Measurements from ENCODE around the gene EVX1. TPM values are rescaled to one million over a fixed set of nuclear protein-coding genes. Genes with fewer than 3 reads are reported as not detected.

EVX1 gene
- total RNA-seq, 4 donors from 2014 or later = not detected

DNA sequence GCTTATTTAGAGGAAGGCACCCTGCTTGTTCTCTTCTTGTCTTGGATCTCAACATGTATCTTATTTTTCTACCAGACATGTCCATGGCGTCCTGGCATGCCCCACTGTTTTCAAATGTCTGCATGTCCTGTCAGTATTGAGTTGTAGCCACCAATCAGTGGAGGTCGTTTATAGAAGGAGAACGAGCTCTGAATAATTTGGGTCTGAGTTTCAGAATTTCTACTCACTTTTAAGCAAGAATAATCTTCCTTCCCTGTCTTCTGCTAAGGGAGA lies 39.8 kb upstream of the EVX1 start:
- TF ChIP-seq, protein P1, sequence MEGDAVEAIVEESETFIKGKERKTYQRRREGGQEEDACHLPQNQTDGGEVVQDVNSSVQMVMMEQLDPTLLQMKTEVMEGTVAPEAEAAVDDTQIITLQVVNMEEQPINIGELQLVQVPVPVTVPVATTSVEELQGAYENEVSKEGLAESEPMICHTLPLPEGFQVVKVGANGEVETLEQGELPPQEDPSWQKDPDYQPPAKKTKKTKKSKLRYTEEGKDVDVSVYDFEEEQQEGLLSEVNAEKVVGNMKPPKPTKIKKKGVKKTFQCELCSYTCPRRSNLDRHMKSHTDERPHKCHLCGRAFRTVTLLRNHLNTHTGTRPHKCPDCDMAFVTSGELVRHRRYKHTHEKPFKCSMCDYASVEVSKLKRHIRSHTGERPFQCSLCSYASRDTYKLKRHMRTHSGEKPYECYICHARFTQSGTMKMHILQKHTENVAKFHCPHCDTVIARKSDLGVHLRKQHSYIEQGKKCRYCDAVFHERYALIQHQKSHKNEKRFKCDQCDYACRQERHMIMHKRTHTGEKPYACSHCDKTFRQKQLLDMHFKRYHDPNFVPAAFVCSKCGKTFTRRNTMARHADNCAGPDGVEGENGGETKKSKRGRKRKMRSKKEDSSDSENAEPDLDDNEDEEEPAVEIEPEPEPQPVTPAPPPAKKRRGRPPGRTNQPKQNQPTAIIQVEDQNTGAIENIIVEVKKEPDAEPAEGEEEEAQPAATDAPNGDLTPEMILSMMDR (IDR thresholded peaks at IDR 0.05; ENCODE audit: low read depth) = no peak

DNA sequence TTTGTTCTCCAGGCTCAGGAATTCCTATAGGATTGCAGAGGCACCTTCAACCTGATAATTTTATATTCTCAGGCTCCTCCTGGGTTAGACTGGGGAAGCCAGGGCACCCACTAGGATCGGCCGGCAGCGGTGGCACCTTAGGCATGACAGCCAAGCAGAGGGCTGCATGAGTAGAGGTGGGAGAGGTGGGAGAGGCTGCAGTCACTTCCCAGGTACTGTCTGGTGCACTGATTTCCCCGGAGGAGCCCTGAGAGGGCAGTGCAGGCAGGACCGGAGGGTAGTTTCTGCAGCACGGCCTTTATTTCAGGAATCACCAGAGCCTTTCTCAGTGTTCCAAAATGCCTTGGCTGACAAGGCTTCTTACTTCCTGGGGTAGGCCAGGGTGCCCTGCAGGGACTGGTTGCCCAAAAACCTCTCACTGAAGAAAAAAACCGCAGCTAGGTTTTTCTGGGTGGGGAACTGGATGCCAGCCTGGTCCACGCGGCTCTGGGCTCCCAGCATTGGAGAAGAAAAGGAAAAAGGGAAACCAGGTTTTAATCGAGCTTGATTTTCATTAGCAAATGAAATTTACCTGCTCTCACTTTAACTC lies 39.1 kb upstream of the EVX1 start:
- TF ChIP-seq, protein P1 (IDR thresholded peaks at IDR 0.05; ENCODE audit: low read depth) = no peak

DNA sequence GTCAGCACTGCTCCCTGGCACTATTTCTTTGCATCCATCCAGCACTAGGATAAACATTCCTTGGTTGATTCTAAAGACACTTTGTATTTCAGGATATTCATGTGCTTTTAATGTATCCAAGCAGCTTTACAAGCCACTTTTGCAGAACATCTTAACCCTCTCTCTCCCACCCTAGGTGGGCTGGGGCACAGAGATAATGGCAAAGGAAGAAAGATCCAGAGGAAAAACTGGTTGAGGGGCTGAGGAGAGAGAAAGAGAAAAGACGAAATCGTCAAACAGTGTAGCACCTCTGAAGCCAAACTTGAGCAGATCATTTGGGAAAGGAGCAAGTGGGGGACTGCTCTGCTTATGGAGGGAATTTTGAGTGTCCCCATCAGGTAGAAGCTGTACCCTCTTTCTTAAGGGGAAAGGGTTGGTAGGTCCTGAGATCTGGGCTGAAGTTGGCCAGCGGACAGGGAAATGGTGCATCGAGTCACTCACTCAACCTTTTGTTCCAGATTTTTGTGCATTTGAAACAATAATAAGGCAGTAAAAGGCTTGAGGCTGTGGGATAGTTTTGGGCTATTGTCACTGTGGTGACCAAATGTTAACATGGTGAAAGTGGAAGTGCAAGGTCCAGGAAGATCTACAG lies 38.5 kb upstream of the EVX1 start:
- TF ChIP-seq, protein P1 (IDR thresholded peaks at IDR 0.05; ENCODE audit: low read depth) = no peak

DNA sequence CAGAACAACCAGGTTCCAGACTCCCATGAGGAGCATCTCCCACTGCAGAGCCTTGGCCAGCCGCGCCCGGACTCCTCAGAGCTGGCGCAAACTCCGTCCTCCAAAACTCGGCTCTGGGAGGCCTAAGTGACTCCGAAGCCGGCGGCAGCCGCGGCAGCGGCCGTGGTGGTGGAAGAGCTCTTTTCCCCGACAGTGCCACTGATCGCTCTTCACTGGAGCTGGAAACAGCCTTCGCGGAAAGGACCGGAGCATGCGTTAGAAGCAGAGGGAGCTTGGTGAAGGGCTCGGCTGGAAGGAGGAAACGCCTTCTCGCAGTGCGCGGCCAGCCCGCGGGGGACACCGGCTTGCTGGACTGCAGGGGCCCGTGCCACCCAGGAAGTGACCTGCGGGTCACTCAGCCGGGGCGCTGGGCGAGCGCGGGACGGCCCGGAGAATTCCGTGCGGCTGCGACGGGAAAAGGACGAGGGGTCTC lies 37.7 kb upstream of the EVX1 start:
- TF ChIP-seq, protein P1 (IDR thresholded peaks at IDR 0.05; ENCODE audit: low read depth) = no peak

DNA sequence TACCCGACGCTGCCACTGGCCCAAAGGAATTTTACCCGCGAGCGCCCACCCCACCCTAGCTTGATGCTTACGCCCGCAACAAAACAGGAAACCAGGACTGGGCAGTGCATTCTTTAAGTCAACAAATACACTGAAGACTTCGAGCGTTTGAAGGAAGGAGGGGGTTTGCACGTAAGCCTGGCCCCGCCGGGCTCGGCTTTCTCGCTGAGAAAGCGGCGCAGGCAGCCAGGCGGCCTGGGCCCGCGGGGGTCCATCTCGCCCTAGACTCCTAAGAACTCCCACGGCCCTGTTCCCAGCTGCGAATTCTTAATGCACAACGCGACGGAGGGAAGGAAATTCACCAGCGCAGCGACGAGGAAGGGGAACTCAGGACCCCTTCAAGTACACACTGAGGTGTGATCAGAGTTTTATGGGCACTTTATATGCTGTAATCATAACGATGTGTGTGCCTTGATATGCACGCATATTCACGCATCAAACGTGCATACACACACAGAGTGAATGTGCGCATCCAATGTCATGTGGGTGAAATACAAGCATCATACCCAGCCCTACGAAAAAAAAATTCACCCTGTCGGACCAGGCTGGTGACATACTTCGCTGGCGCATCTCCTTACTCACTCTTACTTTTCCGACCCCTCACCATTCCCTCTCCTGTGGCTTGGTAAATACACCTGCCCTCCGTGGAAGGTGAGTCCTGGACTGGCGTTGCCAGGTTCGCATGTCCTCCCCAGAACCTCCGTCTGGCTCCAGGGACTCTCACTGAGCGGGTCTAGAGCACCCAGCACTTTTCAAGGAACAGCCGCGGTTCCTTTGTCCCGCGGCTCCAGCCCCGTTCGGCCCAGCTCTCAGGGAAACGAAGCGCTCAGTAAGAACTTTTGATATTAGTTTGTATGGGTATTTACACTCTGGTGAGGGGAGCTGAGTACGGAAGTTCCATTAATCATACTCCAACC lies 37.0 kb upstream of the EVX1 start:
- TF ChIP-seq, protein P1 (IDR thresholded peaks at IDR 0.05; ENCODE audit: low read depth) = no peak

DNA sequence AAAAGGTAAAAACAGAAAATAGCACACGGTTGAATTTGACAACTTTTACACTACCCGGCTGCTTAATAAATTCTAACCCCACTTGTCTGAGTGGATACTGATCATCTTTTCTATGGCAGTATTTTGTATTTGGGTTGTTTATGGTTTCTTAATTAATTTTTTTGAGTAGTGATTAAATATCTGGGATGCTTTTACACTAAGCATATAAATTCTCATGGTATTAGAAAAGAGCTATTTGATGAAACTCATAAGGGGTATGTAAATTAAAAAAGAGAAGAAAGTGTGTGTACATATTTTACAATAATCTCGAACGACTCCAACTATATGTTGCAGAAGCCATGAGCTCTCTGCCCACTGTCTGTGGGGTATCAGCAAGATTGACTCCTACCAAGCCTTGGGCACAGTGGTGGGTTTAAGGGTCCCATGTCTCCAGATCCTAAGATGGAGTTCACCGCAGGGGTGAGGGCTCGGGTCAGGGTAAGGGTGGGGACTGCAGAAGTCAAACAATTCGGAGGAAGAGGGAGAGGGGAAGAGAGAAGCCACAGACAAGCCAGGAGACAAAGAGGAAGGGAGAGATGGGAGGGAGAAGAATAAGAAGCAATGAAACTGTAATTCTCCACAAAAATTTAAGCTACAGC lies 35.1 kb upstream of the EVX1 start:
- TF ChIP-seq, protein P1 (IDR thresholded peaks at IDR 0.05; ENCODE audit: low read depth) = no peak

DNA sequence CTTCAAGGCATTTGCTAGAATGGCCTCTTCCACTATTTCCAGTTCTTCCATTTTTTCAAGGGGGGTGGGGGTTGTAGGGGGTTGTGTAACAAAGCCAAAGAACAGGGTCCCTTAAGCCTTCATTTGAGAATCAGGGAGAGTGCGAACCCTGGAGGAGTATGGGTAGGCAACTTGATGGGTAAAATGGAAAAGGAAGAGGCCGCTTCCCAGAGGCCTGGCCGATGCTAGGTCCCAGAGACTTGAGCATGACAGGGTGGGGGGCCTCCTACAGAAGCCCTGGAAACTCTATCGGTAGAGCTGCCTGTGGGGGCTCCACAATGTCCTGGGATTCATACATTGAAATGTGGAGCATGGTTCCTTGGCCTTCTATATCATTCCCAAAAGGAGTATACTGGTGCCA lies 33.6 kb upstream of the EVX1 start:
- TF ChIP-seq, protein P1 (IDR thresholded peaks at IDR 0.05; ENCODE audit: low read depth) = no peak

Measured in subcutaneous adipose tissue (tissue), 4 donors.